SU-DHL-6 (cell line): ENCODE data around the gene XRRA1.

Experiments used
- H2AFZ ChIP-seq: fragments of 200-600 bp; sonication (generic); 2 replicates; pipeline ENCODE4 v1.6.1; 2014; ENCODE audit warnings: low read depth, mild to moderate bottlenecking, moderate library complexity, mixed read lengths, antibody characterized with exemption, low read length; ENCODE audit not compliant: severe bottlenecking
- H3F3A ChIP-seq: fragments of 200-600 bp; shearing (Covaris generic); 2 replicates; pipeline ENCODE4 v1.6.0; 2016; ENCODE audit warnings: antibody characterized with exemption, mild to moderate bottlenecking; ENCODE audit not compliant: insufficient read depth
- H3K27ac ChIP-seq: fragments of 200-600 bp; sonication (generic); 2 replicates; pipeline ENCODE4 v1.5.1; 2016; ENCODE audit warnings: low read depth, mild to moderate bottlenecking, low read length, moderate library complexity, mixed read lengths
- H3K27me3 ChIP-seq: fragments of 200-600 bp; sonication (generic), shearing (Covaris generic); 2 replicates; pipeline ENCODE4 v1.6.0; 2014; ENCODE audit warnings: mild to moderate bottlenecking, low read length
- H3K36me3 ChIP-seq: fragments of 200-600 bp; sonication (generic); 2 replicates; pipeline ENCODE4 v1.6.1; 2014; ENCODE audit warnings: mild to moderate bottlenecking, low read length, mixed read lengths
- H3K4me2 ChIP-seq: fragments of 300-600, 200-600 bp; shearing (Covaris generic), sonication (generic); 2 replicates; pipeline ENCODE4 v1.6.0; 2014; ENCODE audit warnings: low read length, low read depth, mild to moderate bottlenecking; ENCODE audit not compliant: poor library complexity, severe bottlenecking
- H3K4me3 ChIP-seq: fragments of 200-600 bp; sonication (generic); 2 replicates; pipeline ENCODE4 v1.5.1; 2014; ENCODE audit warnings: antibody characterized with exemption, low read length, mild to moderate bottlenecking, mixed read lengths; ENCODE audit not compliant: insufficient read depth, poor library complexity, severe bottlenecking
- H3K79me2 ChIP-seq: fragments of 200-600 bp; sonication (generic); 2 replicates; pipeline ENCODE4 v1.6.1; 2014; ENCODE audit warnings: mild to moderate bottlenecking, low read length, moderate library complexity; ENCODE audit not compliant: insufficient read depth
- H3K9ac ChIP-seq: fragments of 200-600 bp; sonication (generic); 2 replicates; pipeline ENCODE4 v1.7.0; 2014; ENCODE audit warnings: mild to moderate bottlenecking, low read length
- H3K9me2 ChIP-seq: fragments of 200-600 bp; sonication (generic); replicated peaks from 2 replicates; pipeline ENCODE4 v1.6.1; 2014; ENCODE audit warnings: low read length; ENCODE audit not compliant: insufficient read depth
- H3K9me3 ChIP-seq: fragments of 200-600 bp; sonication (generic); 2 replicates; pipeline ENCODE4 v1.6.1; 2014; ENCODE audit warnings: low read length, mixed read lengths; ENCODE audit not compliant: insufficient read depth
- H4K20me1 ChIP-seq: fragments of 200-600 bp; sonication (generic); 2 replicates; pipeline ENCODE4 v1.6.1; 2014; ENCODE audit warnings: low read depth, mild to moderate bottlenecking, antibody characterized with exemption, low read length, moderate library complexity, mixed read lengths
- EZH2phosphoT487 ChIP-seq: fragments of 200-600 bp; sonication (generic), shearing (Covaris generic); conservative IDR thresholded peaks from 2 replicates; pipeline ENCODE4 v1.6.1; 2018; ENCODE audit warnings: mild to moderate bottlenecking, antibody characterized with exemption, low read length, moderate library complexity, mixed read lengths
- TF ChIP-seq, protein P1 (sequence below): fragments of 200-600 bp; sonication (generic); IDR thresholded peaks from one replicate; pipeline ENCODE4 v1.5.1; 2017; ENCODE audit warnings: antibody characterized with exemption, mild to moderate bottlenecking, low read length, moderate library complexity; ENCODE audit not compliant: insufficient read depth, poor library complexity, severe bottlenecking

Gene XRRA1

GRCh38 chr11:74909812-74910211 lies 39.1 kb downstream of the XRRA1 start:
- H2AFZ ChIP-seq: no peak overlapping the region
- no peak overlapping the region for H3K27ac ChIP-seq
- TF ChIP-seq, protein P1, sequence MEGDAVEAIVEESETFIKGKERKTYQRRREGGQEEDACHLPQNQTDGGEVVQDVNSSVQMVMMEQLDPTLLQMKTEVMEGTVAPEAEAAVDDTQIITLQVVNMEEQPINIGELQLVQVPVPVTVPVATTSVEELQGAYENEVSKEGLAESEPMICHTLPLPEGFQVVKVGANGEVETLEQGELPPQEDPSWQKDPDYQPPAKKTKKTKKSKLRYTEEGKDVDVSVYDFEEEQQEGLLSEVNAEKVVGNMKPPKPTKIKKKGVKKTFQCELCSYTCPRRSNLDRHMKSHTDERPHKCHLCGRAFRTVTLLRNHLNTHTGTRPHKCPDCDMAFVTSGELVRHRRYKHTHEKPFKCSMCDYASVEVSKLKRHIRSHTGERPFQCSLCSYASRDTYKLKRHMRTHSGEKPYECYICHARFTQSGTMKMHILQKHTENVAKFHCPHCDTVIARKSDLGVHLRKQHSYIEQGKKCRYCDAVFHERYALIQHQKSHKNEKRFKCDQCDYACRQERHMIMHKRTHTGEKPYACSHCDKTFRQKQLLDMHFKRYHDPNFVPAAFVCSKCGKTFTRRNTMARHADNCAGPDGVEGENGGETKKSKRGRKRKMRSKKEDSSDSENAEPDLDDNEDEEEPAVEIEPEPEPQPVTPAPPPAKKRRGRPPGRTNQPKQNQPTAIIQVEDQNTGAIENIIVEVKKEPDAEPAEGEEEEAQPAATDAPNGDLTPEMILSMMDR: no peak
- no peak for TF ChIP-seq EZH2phosphoT487
- no peak overlapping the region for H3K4me2 ChIP-seq
- H3F3A ChIP-seq: no peaks in the 10 kb centered on the region
- H3K79me2 ChIP-seq: no peaks in the 10 kb centered on the region
- no peaks in the 10 kb centered on the region for H3K9me2 ChIP-seq
- H4K20me1 ChIP-seq: no peaks in the 10 kb centered on the region
- H3K36me3 ChIP-seq: no peaks in the 10 kb centered on the region
- no peaks in the 10 kb centered on the region for H3K9me3 ChIP-seq
- H3K27me3 ChIP-seq: no peaks in the 10 kb centered on the region
- no peak overlapping the region for H3K9ac ChIP-seq
- no peak overlapping the region for H3K4me3 ChIP-seq

- no peak for TF ChIP-seq EZH2phosphoT487
- TF ChIP-seq, protein P1: no peak
- Histone ChIP-seq H3K9me2 (no peaks in the 10 kb centered on the region), H3K4me3 (no peak overlapping the region), H3K9me3 (no peaks in the 10 kb centered on the region), H4K20me1 (no peaks in the 10 kb centered on the region), H3K27me3 (no peaks in the 10 kb centered on the region), H3K9ac (no peak overlapping the region), H3F3A (no peaks in the 10 kb centered on the region), H3K36me3 (no peaks in the 10 kb centered on the region), H2AFZ (no peak overlapping the region), H3K27ac (no peak overlapping the region), H3K4me2 (peak overlapping the region; percentile 5), H3K79me2 (no peaks in the 10 kb centered on the region)
Observed at GRCh38 chr11:74909385-74909784, 39.5 kb downstream of the XRRA1 start.

GRCh38 chr11:74905326-74905725 lies 43.6 kb downstream of the XRRA1 start:
- H3K27me3 ChIP-seq: no peaks in the 10 kb centered on the region
- H3K4me2 ChIP-seq: no peak overlapping the region
- no peaks in the 10 kb centered on the region for H3F3A ChIP-seq
- peaks cover 4% of the 10 kb centered on the region; the same call in 1 of the 2 replicates for H3K36me3 ChIP-seq
- no peaks in the 10 kb centered on the region for H4K20me1 ChIP-seq
- H3K79me2 ChIP-seq: no peaks in the 10 kb centered on the region
- no peak overlapping the region for H2AFZ ChIP-seq
- no peak overlapping the region for H3K9ac ChIP-seq
- H3K9me3 ChIP-seq: no peaks in the 10 kb centered on the region; the same call in 1 of the 2 replicates
- no peaks in the 10 kb centered on the region for H3K9me2 ChIP-seq
- H3K27ac ChIP-seq: no peak overlapping the region
- TF ChIP-seq, protein P1: no peak
- no peak for TF ChIP-seq EZH2phosphoT487
- H3K4me3 ChIP-seq: no peak overlapping the region
